Left colon (tissue), 2 donors: Measurements from ENCODE around the gene OBP2B. TPM values are rescaled to one million over a fixed set of nuclear protein-coding genes. Genes with fewer than 3 reads are reported as not detected.
"Not testable (repeated sequence)": the region's sequence is repeated elsewhere in the genome, so short reads cannot be mapped to it uniquely, and the experiment has no call there.

Source experiments
- ATAC-seq: fragments of 200-7000 bp; cut with Tn5 transposase; one replicate; pipeline ENCODE4 v1.9.1; 2020; ENCODE audit warnings: mild to moderate bottlenecking, moderate library complexity
- DNase-seq, 2 donors: peaks; one replicate each; pipeline ENCODE4 v3.0.0-alpha.2; 2020
- intact Hi-C, 2 donors: fragments of 100-400 bp; cut with DNase I in 1 of 2; cut with micrococcal nuclease in 1 of 2; formaldehyde crosslinking; loops; one replicate each; pipeline versions ENCODE4 v1.11.2 to v1.14.0; 2022; cut with DNase I, micrococcal nuclease
- total RNA-seq, 2 donors: library from RNA; stranded (reverse); fragmentation: NEBNext Ultra II Directional; extraction: Animal tissue kit (Norgen Biotek cat#: 25700); gene quantifications; one replicate each; pipeline ENCODE4 v1.2.1, GENCODE V29; 2021
- donor health status: DM: no; HTN: no; CAD: no.
- donor health status: DM: yes; HTN: yes; CAD: no.

OBP2B gene
- total RNA-seq, 2 donors from 2014 or later, result not detected

DNA sequence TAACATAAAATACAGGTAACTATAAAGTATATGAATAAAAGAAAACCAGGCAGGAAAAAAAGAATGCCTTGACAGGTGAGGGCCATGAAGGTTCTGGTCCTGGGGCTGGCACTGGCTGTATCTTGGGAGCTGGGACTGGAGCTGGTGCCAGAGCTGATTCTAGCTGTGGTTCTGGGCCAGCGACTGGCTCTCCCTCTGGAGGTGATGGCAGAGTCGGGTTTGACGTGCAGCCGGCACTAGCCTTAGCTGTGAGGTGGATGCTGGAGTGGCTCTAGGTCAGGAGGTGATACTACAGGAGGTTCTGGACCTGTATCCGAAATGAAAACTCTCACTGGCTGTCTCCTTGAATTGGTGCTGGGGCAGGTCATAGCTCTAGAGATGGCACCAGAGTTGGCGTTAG lies 22.3 kb downstream of the OBP2B start:
- intact Hi-C loops, result loop anchor here in 1 of 2 donors (5.0 to 10.0 kb wide), 2 partner anchors 148 to 301 kb away; partner anchors contain the start of gene SURF6
- no peak for DNase-seq
- ATAC-seq, result no peak

DNA sequence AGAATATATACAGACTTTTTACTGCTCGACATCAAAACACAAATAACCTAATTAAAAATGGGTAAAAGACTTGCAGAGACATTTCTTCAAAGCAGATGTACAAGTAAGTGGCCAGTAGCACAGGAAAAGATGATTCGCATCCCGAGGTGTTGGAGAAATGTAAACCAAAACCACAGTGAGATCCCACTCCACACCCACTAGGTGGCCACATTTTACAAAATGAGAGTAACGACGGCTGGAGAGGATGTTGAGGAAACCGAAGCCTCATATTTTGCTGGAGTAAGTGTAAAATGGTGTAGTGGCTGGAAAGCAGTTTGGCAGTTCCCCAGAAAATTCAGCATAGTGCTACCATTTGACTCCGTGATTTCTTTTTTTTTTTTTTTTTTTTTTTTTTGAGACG lies 24.1 kb downstream of the OBP2B start:
- ATAC-seq (peak; percentile 79), DNase-seq (no peak)
- intact Hi-C loops, result loop anchor here in 1 of 2 donors (5.0 to 10.0 kb wide), 2 partner anchors 150 to 302 kb away; partner anchors contain the start of gene SURF6

DNA sequence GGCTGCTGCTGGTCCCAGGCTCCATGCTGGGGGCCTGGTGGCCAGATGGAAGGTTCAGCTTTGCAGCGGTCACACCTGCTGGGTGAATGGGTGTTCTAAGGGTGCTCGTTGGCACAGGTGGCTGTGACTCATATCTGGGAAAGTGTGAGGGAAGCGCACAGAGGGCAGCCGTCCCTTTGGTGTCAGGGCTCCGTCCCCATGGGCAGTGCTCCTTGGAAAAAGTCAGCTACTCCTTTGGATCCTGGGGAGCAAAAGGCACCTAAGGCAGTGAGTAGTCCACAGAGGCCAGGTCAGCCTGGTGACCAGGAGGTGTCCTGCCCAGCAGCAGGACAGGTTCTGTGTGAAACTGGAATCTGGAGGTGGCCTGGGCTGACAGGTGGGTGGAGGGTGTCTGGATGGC lies 26.9 kb downstream of the OBP2B start:
- no peak for DNase-seq
- intact Hi-C loops, result loop anchor here in 1 of 2 donors (10.0 kb wide), 1 partner anchor 153 kb away; the partner anchor contains the start of gene SURF6
- ATAC-seq, result no peak

DNA sequence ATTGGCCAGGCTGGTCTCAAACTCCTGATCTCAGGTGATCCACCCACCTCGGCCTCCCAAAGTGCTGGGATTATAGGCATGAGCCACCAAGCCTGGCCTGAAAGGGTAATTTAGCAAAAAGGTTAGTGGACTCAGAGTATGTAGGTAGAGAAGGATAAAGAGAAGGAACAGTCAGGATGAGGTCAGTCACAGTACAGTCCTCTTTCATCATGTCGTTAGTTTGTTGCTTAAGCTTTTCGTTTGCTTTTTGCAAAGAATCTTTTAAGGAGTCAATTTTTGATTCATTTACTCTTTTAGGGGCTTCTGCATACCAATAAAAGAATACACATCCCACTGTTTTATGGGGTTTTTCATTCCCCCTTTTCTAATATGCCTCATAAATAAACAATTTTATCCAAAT lies 27.5 kb downstream of the OBP2B start:
- no peak for DNase-seq
- ATAC-seq, result no peak
- intact Hi-C loops, result loop anchor here in 1 of 2 donors (10.0 kb wide), 1 partner anchor 153 kb away; the partner anchor contains the start of gene SURF6

DNA sequence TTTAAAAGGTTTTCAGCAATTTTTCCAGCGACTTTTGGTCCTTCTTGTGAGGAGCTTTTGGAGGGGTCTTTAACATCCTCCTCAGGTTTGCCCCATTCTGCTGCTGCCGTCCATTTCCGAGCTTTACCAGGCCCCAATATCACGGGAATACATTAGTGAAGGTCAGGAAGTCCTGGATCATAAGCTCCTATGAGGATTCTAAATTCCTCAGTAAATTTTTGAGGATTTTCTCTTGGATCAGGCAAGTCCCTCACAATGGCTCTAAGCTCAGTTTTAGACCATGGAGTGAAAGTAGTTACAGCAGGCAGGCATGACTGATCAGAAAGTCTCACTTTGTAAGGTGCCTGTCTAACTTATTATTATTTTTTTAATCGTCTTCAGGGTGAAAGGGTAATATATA lies 28.1 kb downstream of the OBP2B start:
- ATAC-seq (no peak), DNase-seq (no peak)
- intact Hi-C loops, result loop anchor here in 1 of 2 donors (10.0 kb wide), 1 partner anchor 154 kb away; the partner anchor contains the start of gene SURF6

DNA sequence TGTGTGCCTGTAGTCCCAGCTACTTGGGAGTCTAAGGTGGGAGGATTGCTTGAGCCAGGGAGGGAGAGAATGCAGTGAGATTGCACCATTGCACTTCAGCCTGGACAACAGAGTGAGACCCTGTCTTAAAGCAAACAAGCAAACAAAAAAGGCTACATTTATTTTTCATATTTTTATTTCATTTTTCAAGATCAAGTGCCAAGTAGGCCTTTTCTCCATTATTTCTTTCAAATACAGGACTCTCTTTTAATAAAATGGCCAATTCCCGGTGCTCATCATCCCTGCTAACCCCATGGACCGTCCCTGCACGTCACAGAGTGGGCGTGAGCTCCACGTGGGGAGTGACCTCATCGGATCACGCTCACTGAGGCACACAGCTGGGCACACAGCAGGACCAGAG lies 36.0 kb downstream of the OBP2B start:
- ATAC-seq (no peak), DNase-seq (no peak)
- intact Hi-C loops, result no loop called here

DNA sequence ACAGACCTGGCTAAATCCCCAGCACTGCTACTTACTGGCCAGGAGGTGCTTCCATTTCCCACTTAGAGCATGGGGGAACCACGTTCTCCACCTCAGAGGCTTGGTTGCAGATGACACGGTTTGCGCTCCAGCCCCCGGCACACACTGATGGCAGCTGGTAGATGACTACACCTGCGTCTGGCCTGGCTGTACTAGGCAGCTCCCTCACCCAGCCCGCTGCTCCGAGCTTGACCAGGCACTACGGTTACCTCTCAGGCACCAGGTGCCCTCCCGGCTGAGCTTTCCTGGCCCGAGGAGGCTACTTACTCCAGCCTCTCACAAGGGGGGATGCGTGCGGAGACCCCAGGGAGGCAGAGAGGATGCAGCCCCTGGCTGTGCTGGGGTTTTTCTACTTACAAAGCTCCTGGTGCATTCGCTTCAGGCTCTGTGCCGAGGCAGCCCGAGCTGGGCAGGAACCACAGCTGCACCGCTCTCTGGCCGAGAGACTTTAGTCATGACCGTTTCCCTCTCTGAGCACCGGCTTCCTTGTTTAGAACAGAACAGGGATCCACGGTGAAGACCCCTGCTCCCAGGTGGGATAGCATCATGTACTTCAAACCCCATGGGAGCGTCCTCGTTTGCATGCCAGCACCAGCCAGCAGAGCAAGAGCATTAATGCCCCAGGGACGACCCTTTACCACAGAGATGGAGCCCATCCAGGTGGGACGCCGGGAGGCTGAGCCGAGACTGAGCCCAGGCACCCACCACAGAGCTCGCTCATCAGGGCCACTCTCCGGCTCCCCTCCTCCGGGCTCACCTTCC lies 37.7 kb downstream of the OBP2B start:
- ATAC-seq, result no peak
- DNase-seq, result no peak
- intact Hi-C loops, result no loop called here

DNA sequence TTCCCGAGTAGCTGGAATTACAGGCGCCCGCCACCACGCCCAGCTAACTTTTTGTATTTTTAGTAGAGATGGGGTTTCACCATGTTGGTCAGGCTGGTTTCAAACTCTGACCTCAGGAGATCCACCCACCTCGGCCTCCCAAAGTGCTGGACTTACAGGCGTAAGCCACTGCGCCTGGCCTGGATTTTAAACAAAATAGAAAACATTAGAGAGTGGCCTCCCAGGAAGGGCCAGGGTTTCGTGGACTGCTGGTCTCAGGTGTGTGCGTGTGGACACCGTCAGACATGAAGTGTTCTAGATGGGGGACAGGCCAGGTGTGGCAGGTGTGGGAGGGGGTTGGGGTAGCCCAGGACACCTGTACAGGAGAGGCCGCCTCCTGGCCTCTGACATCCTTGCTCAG lies 38.3 kb downstream of the OBP2B start:
- intact Hi-C loops, result no loop called here
- ATAC-seq, result no peak

DNA sequence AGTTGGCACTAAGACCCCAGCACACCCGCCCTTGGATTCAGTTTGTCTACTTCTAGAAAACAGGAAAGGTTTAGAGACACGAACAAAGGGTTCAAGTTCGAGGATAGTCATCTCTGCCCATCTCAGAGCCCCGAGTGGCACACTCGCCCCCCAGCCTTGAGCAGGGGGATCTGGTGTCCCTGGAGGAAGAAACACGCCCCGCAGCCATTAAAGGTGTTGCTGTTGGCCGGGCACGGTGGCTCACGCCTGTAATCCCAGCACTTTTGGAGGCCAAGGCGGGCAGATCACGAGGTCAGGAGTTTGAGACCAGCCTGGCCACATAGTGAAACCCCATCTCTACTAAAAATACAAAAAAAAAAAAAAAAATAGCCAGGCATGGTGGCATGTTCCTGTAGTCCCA lies 39.4 kb downstream of the OBP2B start:
- intact Hi-C loops, ATAC-seq, DNase-seq: not testable (repeated sequence)

More for the DNA sequence above, 38.3 kb downstream of the OBP2B start:
- DNase-seq, result no peak

DNA sequence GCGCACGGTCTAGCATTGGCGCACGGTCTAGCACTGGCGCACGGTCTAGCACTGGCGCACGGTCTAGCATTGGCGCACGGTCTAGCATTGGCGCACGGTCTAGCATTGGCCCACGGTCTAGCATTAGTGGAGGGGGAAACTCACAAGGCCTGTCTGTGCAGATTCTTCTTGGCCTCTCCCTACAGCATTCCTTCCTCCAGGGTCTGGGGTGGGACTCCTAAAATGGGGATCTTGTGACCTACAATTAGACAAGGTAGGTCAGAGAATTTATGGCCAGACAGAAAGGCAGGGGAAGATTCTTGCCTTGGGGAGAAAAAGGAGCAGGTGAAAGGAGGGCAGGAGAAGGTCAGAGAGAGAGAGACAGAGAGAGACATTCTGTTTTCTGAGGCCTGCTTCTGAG lies 39.9 kb downstream of the OBP2B start:
- intact Hi-C loops, result no loop called here
- ATAC-seq (no peak), DNase-seq (no peak)

DNA sequence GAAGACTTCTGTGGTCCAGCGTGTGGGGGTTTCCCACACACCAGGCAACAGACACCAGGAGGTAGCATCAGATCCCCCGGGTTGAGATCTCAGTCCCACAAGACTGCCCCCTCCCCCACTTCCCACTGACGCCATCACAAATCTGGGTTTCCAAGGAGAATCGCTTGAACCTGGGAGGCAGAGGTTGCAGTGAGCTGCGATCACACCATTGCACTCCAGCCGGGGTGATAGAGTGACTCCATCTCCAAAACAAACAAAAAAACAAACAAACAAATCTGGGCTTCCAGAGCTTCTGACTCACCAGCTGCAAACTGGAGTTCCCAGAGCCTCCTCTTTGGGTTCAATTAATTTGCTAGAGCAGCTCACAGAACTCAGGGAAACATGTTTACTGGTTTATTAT lies 40.6 kb downstream of the OBP2B start:
- intact Hi-C loops, result no loop called here
- no peak for DNase-seq
- ATAC-seq, result no peak

DNA sequence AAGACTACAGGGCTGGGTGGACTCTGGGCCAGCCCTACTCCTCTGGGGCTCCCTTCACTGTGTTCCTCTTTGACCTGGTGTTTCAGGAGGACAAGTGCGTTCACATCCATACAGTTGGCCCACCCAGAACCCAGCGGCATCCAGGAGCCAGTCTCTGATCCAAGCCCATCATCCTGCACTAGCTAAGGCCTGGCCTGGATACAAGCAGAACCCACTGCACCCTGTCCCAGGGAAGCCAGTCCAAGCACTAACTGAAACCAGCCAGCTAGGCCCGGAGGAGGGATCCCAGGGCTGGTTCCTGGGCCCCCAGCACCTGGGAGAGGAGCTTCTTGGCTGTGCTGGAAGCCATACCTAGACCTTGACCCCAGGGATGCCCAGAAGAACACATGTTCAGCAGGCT lies 41.3 kb downstream of the OBP2B start:
- DNase-seq (no peak), ATAC-seq (no peak)
- intact Hi-C loops, result no loop called here

DNA sequence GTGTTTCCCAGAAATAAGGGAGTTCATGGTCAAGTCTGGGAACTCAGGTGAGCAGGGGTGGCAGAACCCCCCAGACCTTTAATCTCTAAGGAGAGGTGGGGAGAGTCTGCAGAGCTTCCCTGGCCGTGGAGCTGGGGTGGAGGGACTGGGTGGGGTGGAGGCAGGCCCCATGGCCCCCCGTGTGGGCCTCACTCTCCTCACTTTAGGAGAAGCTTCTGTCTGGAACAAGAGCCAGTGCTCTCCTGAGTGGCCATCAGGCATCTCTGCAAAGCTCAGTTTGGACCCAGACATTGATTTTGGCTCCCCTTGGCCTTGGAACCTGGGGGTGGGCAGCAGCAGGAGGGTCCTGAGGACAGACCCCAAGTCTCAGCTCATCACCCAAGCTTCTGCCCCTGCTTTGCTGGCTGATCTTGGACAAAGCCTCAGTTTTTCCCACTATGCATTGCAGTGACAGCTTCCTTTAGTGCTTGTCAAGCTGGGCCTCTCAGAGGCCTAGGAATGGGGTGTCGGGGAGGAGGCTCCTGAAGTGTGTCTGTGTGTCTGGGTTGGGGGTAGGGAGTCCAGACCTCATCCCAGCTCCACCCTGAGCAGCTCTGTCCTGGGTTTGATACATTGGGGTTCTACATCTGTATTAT lies 41.8 kb downstream of the OBP2B start:
- no peak for ATAC-seq
- intact Hi-C loops, result no loop called here
- no peak for DNase-seq

DNA sequence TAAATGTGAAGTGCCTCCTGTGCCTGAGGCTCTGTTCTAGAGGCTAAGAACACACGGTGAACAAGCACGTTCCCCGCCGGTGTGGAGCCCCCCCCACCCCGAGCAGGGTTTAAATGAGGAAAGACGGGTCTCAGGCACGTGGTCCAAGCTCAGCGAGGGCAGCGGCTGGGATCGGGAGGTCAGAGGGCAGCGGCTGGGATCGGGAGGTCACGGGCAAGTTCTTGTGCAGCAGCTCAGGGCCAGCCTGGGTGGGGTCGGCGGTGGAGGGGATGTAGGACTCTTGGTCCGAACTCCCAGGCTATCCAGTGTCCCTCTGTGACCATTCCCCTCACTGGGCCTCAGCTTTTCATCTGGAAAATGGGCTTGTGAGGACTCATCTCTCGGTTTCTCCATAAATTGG lies 42.7 kb downstream of the OBP2B start:
- intact Hi-C loops, result no loop called here
- DNase-seq (no peak), ATAC-seq (no peak)

DNA sequence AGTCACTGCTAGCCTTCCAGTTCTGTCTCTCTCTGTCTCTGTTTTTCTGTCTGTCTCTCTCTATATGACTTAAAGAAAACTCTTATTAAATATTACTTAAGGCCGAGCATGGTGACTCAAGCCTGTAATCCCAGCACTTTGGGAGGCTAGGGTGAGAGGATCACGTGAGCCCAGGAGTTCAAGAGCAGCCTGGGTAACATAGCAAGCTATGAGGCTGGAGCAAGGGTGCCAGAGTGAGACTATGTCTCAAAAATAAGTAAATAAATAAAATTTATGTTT lies 43.7 kb downstream of the OBP2B start:
- DNase-seq (no peak), ATAC-seq (no peak)
- intact Hi-C loops, result no loop called here

DNA sequence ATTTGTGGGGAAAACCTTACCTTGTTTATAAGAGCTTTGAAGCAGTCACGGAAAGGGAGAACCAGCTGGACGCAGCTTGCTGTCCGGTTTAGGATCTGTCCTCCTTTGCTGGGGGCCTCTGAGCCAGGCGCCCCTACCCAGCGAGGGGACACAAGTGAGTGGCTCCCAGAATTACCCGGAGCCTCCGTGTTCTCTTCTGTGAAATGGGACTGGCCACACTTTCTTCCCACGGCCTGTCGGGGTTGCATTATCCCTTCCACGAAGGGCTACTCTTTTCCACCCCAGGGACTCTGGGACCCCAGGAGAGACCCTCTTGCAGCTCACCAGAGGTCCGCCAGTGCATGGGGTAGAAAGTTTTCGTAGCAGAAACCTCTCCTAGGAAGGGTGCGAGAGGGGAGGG lies 44.9 kb downstream of the OBP2B start:
- intact Hi-C loops, result no loop called here
- ATAC-seq, result no peak
- no peak for DNase-seq

DNA sequence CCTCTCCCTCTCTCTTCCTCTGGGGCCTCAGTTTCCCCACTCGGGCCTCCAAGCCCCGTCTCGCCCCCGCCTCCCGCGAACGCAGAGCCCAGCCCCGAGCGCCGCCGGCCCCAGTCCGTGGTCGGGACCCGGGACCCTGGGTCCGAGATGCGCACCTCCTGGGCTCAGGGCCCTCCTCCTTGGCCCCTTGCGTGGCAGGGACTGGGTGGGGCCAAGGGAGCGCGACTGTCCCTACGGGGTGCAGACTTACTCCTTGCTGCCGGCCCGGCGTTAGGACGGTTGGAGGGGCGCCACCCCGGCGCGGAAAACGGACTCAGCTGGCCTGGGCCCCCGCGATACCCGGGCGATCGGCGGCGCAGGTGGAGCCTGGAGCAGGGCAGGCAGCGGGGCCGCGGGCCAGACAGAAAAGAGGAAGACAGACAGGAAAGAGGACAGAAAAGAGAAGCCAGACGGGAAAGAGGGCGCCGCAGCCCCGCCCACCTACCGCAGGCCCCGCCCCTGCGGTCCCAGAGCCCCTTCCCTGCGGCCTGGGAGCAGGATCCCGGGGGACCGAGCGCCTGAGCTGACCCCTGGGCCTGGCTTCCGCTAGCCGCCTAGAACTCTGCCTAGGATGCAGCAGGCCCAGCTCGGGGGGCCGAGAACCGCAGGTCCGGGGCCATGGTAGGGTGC lies 45.4 kb downstream of the OBP2B start, which contains the start of gene GBGT1:
GBGT1 (minus strand) TSS at position 411 of the 669 bp plus-strand sequence. CDS start 1,502 bp downstream, outside the sequence.
- intact Hi-C loops, result no loop called here
- ATAC-seq (peak; percentile 65), DNase-seq (peak in 1 of 2 donors; percentile 75)

DNA sequence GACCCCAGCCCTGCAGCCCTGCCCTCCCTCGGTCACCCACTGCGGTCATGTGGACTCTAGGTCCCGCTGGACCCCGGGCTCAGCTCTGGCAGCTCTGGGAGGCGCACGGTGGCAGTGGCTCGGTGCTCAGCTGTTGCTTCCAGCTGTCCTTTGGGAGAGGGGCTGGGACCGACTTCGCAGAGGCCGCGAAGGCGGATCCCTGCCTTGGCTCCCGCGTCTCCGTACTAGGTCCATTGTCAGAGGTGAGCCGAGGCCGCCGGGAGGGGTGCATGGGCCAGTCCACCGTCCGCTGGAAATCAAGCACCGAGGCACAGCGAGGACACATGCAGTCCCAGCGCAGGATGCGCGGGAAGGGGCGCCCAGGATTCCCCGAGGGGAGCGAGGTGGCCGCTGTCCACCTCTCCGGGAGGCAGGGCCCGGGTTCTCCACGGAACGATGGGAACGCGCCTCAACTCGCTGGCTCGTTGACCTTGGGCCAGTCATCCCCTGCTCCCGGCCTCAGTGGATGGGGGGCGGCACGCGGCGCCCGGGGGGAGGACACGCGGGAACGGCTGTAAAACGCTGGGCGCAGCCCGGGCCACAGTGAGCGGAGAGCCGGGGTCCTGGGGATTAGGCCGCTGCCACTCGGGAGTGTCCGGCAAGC lies 46.1 kb downstream of the OBP2B start:
- DNase-seq, result no peak
- intact Hi-C loops, result no loop called here
- ATAC-seq, result no peak

DNA sequence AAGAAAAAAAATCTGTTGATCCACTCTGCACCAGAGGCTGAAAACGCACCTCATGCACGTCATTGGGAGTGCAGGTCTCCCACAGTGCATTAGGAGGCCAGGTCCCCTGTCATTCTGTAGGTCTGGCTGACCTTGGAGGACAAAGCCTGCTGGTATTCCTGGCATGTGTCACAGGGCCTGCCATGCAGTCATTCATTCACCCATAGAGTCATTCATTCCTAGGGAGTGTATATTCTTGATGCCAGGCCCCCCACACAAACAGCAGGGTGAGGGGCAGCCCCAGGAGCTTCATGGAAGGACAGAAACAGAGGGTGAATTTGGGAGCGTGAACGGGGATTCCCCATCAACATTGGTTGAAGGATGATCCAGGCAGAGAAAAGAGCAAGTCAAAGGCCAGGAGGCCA lies 47.5 kb downstream of the OBP2B start:
- DNase-seq, result no peak
- no peak for ATAC-seq
- intact Hi-C loops, result no loop called here
